Measurements from ENCODE around the gene LPIN1. TPM values are rescaled to one million over a fixed set of nuclear protein-coding genes. Genes with fewer than 3 reads are reported as not detected.

Gene LPIN1
- total and polyA plus RNA-seq, 2 of the 13 experiments (the other 11 are each of a cell fraction or from before 2014, with no cell fraction given): 9.7 to 19.4 TPM

GRCh38 chr2:11746807-11747459 lies 501 bp downstream of the LPIN1 start (continued):
- TF ChIP-seq TRAFD1 (CRISPR knock-in tag; IDR thresholded peaks at IDR 0.05; ENCODE audit: borderline replicate concordance): no peak
- TF ChIP-seq CBFB (CRISPR knock-in tag; IDR thresholded peaks at IDR 0.05): no peak
- TF ChIP-seq ZNF687 (CRISPR knock-in tag; IDR thresholded peaks at IDR 0.05): peak; percentile 69; the same call in 1 of the 2 replicates
- TF ChIP-seq ZNF569 (CRISPR knock-in tag; IDR thresholded peaks at IDR 0.05; ENCODE audit: borderline replicate concordance): no peak
- TF ChIP-seq, protein P1, sequence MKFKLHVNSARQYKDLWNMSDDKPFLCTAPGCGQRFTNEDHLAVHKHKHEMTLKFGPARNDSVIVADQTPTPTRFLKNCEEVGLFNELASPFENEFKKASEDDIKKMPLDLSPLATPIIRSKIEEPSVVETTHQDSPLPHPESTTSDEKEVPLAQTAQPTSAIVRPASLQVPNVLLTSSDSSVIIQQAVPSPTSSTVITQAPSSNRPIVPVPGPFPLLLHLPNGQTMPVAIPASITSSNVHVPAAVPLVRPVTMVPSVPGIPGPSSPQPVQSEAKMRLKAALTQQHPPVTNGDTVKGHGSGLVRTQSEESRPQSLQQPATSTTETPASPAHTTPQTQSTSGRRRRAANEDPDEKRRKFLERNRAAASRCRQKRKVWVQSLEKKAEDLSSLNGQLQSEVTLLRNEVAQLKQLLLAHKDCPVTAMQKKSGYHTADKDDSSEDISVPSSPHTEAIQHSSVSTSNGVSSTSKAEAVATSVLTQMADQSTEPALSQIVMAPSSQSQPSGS (CRISPR knock-in tag; IDR thresholded peaks at IDR 0.05): no peak
- TF ChIP-seq NFYB (CRISPR knock-in tag; IDR thresholded peaks at IDR 0.05): no peak
- TF ChIP-seq GRHL1 (CRISPR knock-in tag; conservative IDR thresholded peaks at IDR 0.05): no peak
- 0 out of 2 replicates have a peak, but pooled peaks have one; percentile 32 for TF ChIP-seq ZBTB38 (CRISPR knock-in tag; IDR thresholded peaks at IDR 0.05)
- peak; percentile 86; the same call in 1 of the 2 replicates for TF ChIP-seq ZNF891 (CRISPR knock-in tag; IDR thresholded peaks at IDR 0.05)
- TF ChIP-seq, protein P2, sequence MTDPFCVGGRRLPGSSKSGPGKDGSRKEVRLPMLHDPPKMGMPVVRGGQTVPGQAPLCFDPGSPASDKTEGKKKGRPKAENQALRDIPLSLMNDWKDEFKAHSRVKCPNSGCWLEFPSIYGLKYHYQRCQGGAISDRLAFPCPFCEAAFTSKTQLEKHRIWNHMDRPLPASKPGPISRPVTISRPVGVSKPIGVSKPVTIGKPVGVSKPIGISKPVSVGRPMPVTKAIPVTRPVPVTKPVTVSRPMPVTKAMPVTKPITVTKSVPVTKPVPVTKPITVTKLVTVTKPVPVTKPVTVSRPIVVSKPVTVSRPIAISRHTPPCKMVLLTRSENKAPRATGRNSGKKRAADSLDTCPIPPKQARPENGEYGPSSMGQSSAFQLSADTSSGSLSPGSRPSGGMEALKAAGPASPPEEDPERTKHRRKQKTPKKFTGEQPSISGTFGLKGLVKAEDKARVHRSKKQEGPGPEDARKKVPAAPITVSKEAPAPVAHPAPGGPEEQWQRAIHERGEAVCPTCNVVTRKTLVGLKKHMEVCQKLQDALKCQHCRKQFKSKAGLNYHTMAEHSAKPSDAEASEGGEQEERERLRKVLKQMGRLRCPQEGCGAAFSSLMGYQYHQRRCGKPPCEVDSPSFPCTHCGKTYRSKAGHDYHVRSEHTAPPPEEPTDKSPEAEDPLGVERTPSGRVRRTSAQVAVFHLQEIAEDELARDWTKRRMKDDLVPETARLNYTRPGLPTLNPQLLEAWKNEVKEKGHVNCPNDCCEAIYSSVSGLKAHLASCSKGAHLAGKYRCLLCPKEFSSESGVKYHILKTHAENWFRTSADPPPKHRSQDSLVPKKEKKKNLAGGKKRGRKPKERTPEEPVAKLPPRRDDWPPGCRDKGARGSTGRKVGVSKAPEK (CRISPR knock-in tag; IDR thresholded peaks at IDR 0.05; ENCODE audit: borderline replicate concordance): no peak
- no peak for TF ChIP-seq ZNF788 (CRISPR knock-in tag; IDR thresholded peaks at IDR 0.05; ENCODE audit: borderline replicate concordance)
- peak; percentile 53; the same call in 1 of the 2 replicates for TF ChIP-seq ZNF556 (CRISPR knock-in tag; IDR thresholded peaks at IDR 0.05; ENCODE audit: borderline replicate concordance)
- no peak for TF ChIP-seq ZNF619 (CRISPR knock-in tag; IDR thresholded peaks at IDR 0.05)
- no peak for TF ChIP-seq NPAS2 (CRISPR knock-in tag; IDR thresholded peaks at IDR 0.05; ENCODE audit: borderline replicate concordance)
